ENCODE measurements around the gene MOSPD3.
A peak's percentile ranks its signal among the peaks of the same experiment; 100 is the strongest.

MOSPD3 gene

GRCh38 chr7:100620239-100620638, 7.9 kb downstream of the MOSPD3 start:
- TF ChIP-seq TAF1 (IDR thresholded peaks at IDR 0.05; ENCODE audit: low read depth, low read length) (no peak), SPI1 (IDR thresholded peaks at IDR 0.05; ENCODE audit: low read depth, low read length) (no peak), PAX5 (IDR thresholded peaks at IDR 0.05; ENCODE audit: insufficient read depth, low read length, severe bottlenecking) (no peak), POU2F2 (IDR thresholded peaks at IDR 0.05; ENCODE audit: low read depth, low read length) (no peak), POLR2A (IDR thresholded peaks at IDR 0.05; ENCODE audit: low read depth, low read length) (no peak), POLR2AphosphoS5 (IDR thresholded peaks at IDR 0.05; ENCODE audit: low read depth, low read length) (no peak)
- no peak for FAIRE-seq
- no peak for DNase-seq (ENCODE audit: insufficient read length, low spot score)

DNA sequence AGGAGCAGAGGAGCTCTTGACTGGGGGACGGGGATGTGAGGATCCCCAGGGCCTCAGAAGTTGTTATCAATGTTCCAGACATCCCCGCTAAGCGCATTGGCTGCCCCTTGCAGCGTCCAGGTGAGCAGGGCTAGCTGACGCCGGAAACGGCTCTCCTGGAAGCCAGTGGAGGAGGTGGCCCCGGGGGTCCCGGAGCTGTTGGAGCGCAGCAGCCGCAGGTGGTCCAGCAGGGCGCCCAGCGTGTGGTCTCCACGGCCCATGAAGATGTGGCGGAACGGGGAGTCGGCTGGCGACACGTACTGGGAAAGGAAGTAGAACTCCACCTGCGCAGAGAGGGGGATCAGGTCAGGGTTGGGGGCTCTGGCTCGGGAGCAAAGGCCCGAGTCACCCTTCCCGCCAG, 8.5 kb downstream of the MOSPD3 start:
- FAIRE-seq: no peak
- DNase-seq (ENCODE audit: insufficient read length, low spot score): no peak
- no peak for TF ChIP-seq TAF1 (IDR thresholded peaks at IDR 0.05; ENCODE audit: low read depth, low read length)
- TF ChIP-seq POLR2A (IDR thresholded peaks at IDR 0.05; ENCODE audit: low read depth, low read length): no peak
- no peak for TF ChIP-seq PAX5 (IDR thresholded peaks at IDR 0.05; ENCODE audit: insufficient read depth, low read length, severe bottlenecking)
- TF ChIP-seq POLR2AphosphoS5 (IDR thresholded peaks at IDR 0.05; ENCODE audit: low read depth, low read length): no peak
- no peak for TF ChIP-seq POU2F2 (IDR thresholded peaks at IDR 0.05; ENCODE audit: low read depth, low read length)
- no peak for TF ChIP-seq SPI1 (IDR thresholded peaks at IDR 0.05; ENCODE audit: low read depth, low read length)

- TF ChIP-seq POLR2A (IDR thresholded peaks at IDR 0.05; ENCODE audit: low read depth, low read length) (no peak), PAX5 (IDR thresholded peaks at IDR 0.05; ENCODE audit: insufficient read depth, low read length, severe bottlenecking) (no peak), POU2F2 (IDR thresholded peaks at IDR 0.05; ENCODE audit: low read depth, low read length) (no peak), TAF1 (IDR thresholded peaks at IDR 0.05; ENCODE audit: low read depth, low read length) (no peak), POLR2AphosphoS5 (IDR thresholded peaks at IDR 0.05; ENCODE audit: low read depth, low read length) (no peak), SPI1 (IDR thresholded peaks at IDR 0.05; ENCODE audit: low read depth, low read length) (no peak)
- FAIRE-seq: no peak
- no peak for DNase-seq (ENCODE audit: insufficient read length, low spot score)
Observed at GRCh38 chr7:100621554-100621953, 9.2 kb downstream of the MOSPD3 start.

DNA sequence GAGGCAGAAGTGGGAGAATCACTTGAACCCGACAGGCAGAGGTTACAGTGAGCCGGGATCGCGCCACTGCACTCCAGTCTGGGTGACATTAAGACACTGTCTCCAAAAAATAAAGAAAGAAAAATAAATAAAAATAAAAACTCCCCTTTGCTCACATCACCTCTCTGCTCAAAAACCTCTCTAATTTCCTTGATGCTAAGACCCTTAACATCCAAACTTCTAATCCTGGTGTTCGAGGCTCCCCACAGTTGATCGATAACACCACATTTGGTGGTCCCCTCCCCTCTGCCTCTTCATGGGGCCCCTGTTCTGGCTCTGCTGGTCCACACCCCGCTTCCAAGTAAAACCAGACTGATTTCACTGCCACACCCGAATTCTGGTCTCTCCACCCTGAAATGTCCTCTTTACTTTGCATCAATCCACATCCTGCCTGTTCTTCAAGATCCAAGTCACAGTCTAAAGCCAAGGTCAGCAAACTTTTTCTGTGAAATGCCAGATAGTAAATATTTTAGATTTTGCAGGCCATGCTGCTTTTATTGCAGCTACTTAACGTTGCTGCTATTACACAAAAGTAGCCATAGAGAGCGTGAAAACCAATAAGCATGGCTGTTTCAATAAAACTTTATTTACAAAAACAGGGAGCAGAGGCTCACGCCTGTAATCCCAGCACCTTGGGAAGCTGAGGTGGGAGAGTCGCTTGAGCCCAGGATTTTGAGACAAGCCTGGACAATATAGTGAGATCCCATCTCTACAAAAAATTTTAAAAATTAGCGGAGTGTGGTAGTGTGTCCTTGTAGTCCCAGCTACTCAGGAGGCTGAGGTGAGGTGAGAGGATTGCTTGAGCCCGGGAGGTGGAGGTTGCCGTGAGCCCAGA, 11.8 kb downstream of the MOSPD3 start:
- FAIRE-seq (no peak), DNase-seq (ENCODE audit: insufficient read length, low spot score) (no peak)

GRCh38 chr7:100626055-100626454, 13.7 kb downstream of the MOSPD3 start:
- TF ChIP-seq POU2F2 (IDR thresholded peaks at IDR 0.05; ENCODE audit: low read depth, low read length) (no peak), POLR2A (IDR thresholded peaks at IDR 0.05; ENCODE audit: low read depth, low read length) (no peak), SPI1 (IDR thresholded peaks at IDR 0.05; ENCODE audit: low read depth, low read length) (no peak), PAX5 (IDR thresholded peaks at IDR 0.05; ENCODE audit: insufficient read depth, low read length, severe bottlenecking) (no peak), TAF1 (IDR thresholded peaks at IDR 0.05; ENCODE audit: low read depth, low read length) (no peak), POLR2AphosphoS5 (IDR thresholded peaks at IDR 0.05; ENCODE audit: low read depth, low read length) (no peak)
- DNase-seq (ENCODE audit: insufficient read length, low spot score) (no peak), FAIRE-seq (no peak)

More for the DNA sequence above, 11.8 kb downstream of the MOSPD3 start:
- no peak for TF ChIP-seq SPI1 (IDR thresholded peaks at IDR 0.05; ENCODE audit: low read depth, low read length)
- TF ChIP-seq POLR2AphosphoS5 (IDR thresholded peaks at IDR 0.05; ENCODE audit: low read depth, low read length): no peak
- TF ChIP-seq TAF1 (IDR thresholded peaks at IDR 0.05; ENCODE audit: low read depth, low read length): no peak
- TF ChIP-seq PAX5 (IDR thresholded peaks at IDR 0.05; ENCODE audit: insufficient read depth, low read length, severe bottlenecking): no peak
- no peak for TF ChIP-seq POU2F2 (IDR thresholded peaks at IDR 0.05; ENCODE audit: low read depth, low read length)
- no peak for TF ChIP-seq POLR2A (IDR thresholded peaks at IDR 0.05; ENCODE audit: low read depth, low read length)

GRCh38 chr7:100626530-100627237, 14.3 kb downstream of the MOSPD3 start:
- peak; percentile 91 for FAIRE-seq

DNA sequence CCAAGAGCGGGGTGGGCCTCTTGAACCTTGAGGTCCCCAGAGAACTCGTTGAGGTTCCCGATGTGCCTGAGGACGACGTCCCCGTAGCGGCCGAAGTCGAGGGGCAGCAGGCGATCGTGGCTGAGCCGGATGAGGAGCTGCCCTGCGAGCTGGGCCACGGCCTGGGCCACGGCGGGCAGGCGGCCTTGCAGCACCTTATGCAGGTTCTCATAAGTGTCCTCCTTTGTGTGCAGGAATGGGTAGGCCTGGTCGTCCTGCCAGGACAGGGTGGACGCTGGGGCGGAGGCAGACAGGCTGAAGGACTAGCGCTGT, 14.9 kb downstream of the MOSPD3 start:
- no peak for TF ChIP-seq POLR2A (IDR thresholded peaks at IDR 0.05; ENCODE audit: low read depth, low read length)
- TF ChIP-seq POU2F2 (IDR thresholded peaks at IDR 0.05; ENCODE audit: low read depth, low read length): no peak
- no peak for TF ChIP-seq PAX5 (IDR thresholded peaks at IDR 0.05; ENCODE audit: insufficient read depth, low read length, severe bottlenecking)
- TF ChIP-seq POLR2AphosphoS5 (IDR thresholded peaks at IDR 0.05; ENCODE audit: low read depth, low read length): no peak
- TF ChIP-seq SPI1 (IDR thresholded peaks at IDR 0.05; ENCODE audit: low read depth, low read length): no peak
- no peak for TF ChIP-seq TAF1 (IDR thresholded peaks at IDR 0.05; ENCODE audit: low read depth, low read length)
- no peak for DNase-seq (ENCODE audit: insufficient read length, low spot score)
- FAIRE-seq: no peak

More at GRCh38 chr7:100626530-100627237, 14.3 kb downstream of the MOSPD3 start:
- TF ChIP-seq TAF1 (IDR thresholded peaks at IDR 0.05; ENCODE audit: low read depth, low read length) (peak; percentile 59; the same call in 1 of the 2 replicates), PAX5 (IDR thresholded peaks at IDR 0.05; ENCODE audit: insufficient read depth, low read length, severe bottlenecking) (no peak)
- peak; percentile 97 for DNase-seq (ENCODE audit: insufficient read length, low spot score)

DNA sequence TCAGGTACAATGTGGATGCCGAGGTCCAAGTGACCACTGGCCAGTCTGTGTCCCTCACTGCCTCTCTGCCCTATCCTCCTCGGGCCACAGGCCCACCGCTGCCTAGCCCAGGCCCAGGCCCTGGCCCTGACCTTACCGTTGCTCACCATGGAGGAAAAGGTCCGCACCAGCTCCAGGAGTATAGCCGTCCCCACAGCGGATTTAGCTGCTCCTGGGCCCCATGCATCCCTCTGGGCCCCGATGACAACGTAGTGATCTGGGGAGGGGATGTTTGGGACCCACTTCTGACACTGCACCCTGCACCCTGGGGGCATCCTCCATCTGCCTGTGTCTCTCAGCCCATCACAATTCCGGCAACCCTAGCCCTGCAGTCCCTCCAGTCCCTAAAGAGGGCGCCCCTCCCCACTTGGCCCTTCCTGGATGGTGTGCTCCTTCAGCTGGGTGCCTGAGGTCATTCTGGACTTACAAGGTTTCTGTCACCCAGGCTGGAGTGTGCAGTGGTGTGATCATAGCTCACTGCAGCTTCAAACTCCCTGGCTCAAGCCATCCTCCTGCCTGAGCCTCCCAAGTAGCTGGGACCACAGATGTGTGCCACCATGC, 16.9 kb downstream of the MOSPD3 start:
- no peak for DNase-seq (ENCODE audit: insufficient read length, low spot score)
- no peak for TF ChIP-seq POU2F2 (IDR thresholded peaks at IDR 0.05; ENCODE audit: low read depth, low read length)
- FAIRE-seq: no peak

GRCh38 chr7:100630066-100630465, 17.7 kb downstream of the MOSPD3 start:
- DNase-seq (ENCODE audit: insufficient read length, low spot score): no peak
- FAIRE-seq: no peak
- no peak for TF ChIP-seq TAF1 (IDR thresholded peaks at IDR 0.05; ENCODE audit: low read depth, low read length)
